Panc1 (cell line): Measurements from ENCODE around the gene BICD1. TPM values are rescaled to one million over a fixed set of nuclear protein-coding genes. Genes with fewer than 3 reads are reported as not detected.
A peak's percentile ranks its signal among the peaks of the same experiment; 100 is the strongest.
"Not testable (repeated sequence)": the region's sequence is repeated elsewhere in the genome, so short reads cannot be mapped to it uniquely, and the experiment has no call there.

Experiments used
- ATAC-seq: fragments of 200-7000 bp; cut with Tn5 transposase; 2 replicates; pipeline ENCODE4 v1.9.1; 2020; ENCODE audit warnings: mild to moderate bottlenecking, moderate library complexity
- BruUV-seq: library from RNA; stranded (reverse); fragments of 400-500 nt; replicated peaks from 2 replicates; lab custom pipeline; 2021; lab: Mats Ljungman, UMichigan
- CTCF ChIA-PET: fragments of 300-600 bp; sonication (Branson Sonifier 250); formaldehyde crosslinking; loops from one replicate; lab custom pipeline; 2022; ENCODE audit warnings: antibody characterized with exemption; lab: Charles Lee
- POLR2A ChIA-PET: fragments of 300-600 bp; sonication (Branson Sonifier 250); formaldehyde crosslinking; loops from one replicate; lab custom pipeline; 2022; ENCODE audit warnings: antibody characterized with exemption; lab: Charles Lee
- DNase-seq: peaks from one replicate; pipeline ENCODE4 v3.0.0-alpha.2; 2010; ENCODE audit warnings: low read depth, low spot score
- H3K27ac ChIP-seq: 2 replicates; pipeline ENCODE4 v1.5.1; 2011; ENCODE audit warnings: mild to moderate bottlenecking, low read length, inconsistent platforms
- H3K27me3 ChIP-seq: fragments of 200-500 bp; sonication (Bioruptor generic); 2 replicates; pipeline ENCODE4 v1.6.0; 2014; ENCODE audit warnings: low read length, inconsistent platforms; ENCODE audit not compliant: control insufficient read depth, insufficient read depth
- H3K36me3 ChIP-seq: fragments of 200-500 bp; sonication (Bioruptor generic); 2 replicates; pipeline ENCODE4 v1.5.1; 2014; ENCODE audit warnings: inconsistent platforms, mild to moderate bottlenecking, low read length, moderate library complexity; ENCODE audit not compliant: control insufficient read depth, insufficient read depth
- H3K4me1 ChIP-seq: 2 replicates; pipeline ENCODE4 v1.5.1; 2011; ENCODE audit warnings: inconsistent platforms, mild to moderate bottlenecking, low read length, moderate library complexity; ENCODE audit not compliant: control insufficient read depth, insufficient read depth
- H3K4me3 ChIP-seq, 2 experiments: 2 replicates each; pipeline ENCODE4 v1.5.1; 2011 to 2012; ENCODE audit warnings: low read depth in 2 of 2, low read length in 2 of 2, mild to moderate bottlenecking in 2 of 2, inconsistent platforms in 1 of 2, moderate library complexity in 1 of 2
- H3K9me3 ChIP-seq: fragments of 200-500 bp; sonication (Bioruptor generic); 2 replicates; pipeline ENCODE4 v1.5.1; 2014; ENCODE audit warnings: low read depth, mild to moderate bottlenecking, inconsistent platforms, low read length, moderate library complexity; ENCODE audit not compliant: control insufficient read depth, insufficient read depth
- POLR2AphosphoS5 ChIP-seq: IDR thresholded peaks from 2 replicates; pipeline ENCODE4 v1.6.1; 2012; ENCODE audit warnings: mild to moderate bottlenecking, low read depth, low read length, moderate library complexity
- SIN3A ChIP-seq: IDR thresholded peaks from 2 replicates; pipeline ENCODE4 v1.6.1; 2012; ENCODE audit warnings: low read depth, mild to moderate bottlenecking, low read length, moderate library complexity, borderline replicate concordance; ENCODE audit not compliant: insufficient read depth
- TCF7L2 ChIP-seq: IDR thresholded peaks from 2 replicates; pipeline ENCODE4 v1.6.1; 2011; ENCODE audit warnings: mild to moderate bottlenecking, low read depth, low read length, inconsistent platforms
- in situ Hi-C: cut with HindIII; loops from 2 replicates; pipeline ENCODE4 v1.10.0; 2016; ENCODE audit warnings: low sequenced_read_pairs, low pct_unique_long_range_greater_than_20kb
- intact Hi-C: fragments of 100-400 bp; cut with micrococcal nuclease; formaldehyde crosslinking; loops from one replicate; pipeline ENCODE4 v1.10.0; 2022; ENCODE audit not compliant: unreplicated experiment
- total RNA-seq: library from RNA; stranded (reverse); gene quantifications from one replicate; pipeline ENCODE4 v1.2.1, GENCODE V29; 2021; ENCODE audit not compliant: unreplicated experiment
- TF ChIP-seq, protein P1 (sequence below): fragments of 450-650 bp; IDR thresholded peaks from 2 replicates; pipeline ENCODE4 v1.5.1; 2017; ENCODE audit warnings: mild to moderate bottlenecking
- TF ChIP-seq, protein P2 (sequence below), 2 experiments: IDR thresholded peaks; 2 replicates each; pipeline ENCODE4 v1.6.1; 2011 to 2012; ENCODE audit warnings: low read depth in 2 of 2, control low read depth in 1 of 2, low read length in 1 of 2, mild to moderate bottlenecking in 1 of 2, moderate library complexity in 1 of 2; ENCODE audit not compliant: insufficient read depth in 1 of 2

The BICD1 gene
- total RNA-seq, 1 experiment from 2014 or later: 40.0 TPM

DNA sequence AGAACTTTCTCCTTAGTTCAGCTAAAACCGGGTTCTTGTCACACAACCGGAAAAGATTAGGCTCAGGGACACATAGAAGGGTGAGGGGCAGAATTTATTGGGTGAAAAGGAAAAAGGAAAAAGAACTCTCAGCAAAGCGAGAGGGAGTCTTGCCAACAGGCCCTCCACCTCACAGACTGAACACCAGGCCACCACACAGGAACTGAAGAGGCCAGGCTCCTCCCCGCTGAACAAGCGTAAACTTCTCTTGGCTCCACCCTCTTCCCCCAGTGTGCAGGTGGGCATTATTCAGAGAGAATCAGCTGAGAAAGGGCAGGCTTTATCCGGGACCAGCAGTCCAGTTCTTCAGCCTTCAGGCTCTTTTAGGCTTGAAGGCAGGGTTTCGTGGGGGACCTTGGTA lies 167.1 kb downstream of the BICD1 start:
- ATAC-seq (no peak), DNase-seq (no peak)
- no TSS peak for BruUV-seq
- Histone ChIP-seq H3K4me3 (no peak overlapping the region), H3K27me3 (no peaks in the 10 kb centered on the region), H3K27ac (no peak overlapping the region), H3K4me1 (peaks cover 6% of the 10 kb centered on the region; the same call in 1 of the 2 replicates), H3K36me3 (no peaks in the 10 kb centered on the region), H3K9me3 (no peaks in the 10 kb centered on the region)
- TF ChIP-seq TCF7L2 (no peak), POLR2AphosphoS5 (no peak), SIN3A (no peak)
- TF ChIP-seq, protein P1, sequence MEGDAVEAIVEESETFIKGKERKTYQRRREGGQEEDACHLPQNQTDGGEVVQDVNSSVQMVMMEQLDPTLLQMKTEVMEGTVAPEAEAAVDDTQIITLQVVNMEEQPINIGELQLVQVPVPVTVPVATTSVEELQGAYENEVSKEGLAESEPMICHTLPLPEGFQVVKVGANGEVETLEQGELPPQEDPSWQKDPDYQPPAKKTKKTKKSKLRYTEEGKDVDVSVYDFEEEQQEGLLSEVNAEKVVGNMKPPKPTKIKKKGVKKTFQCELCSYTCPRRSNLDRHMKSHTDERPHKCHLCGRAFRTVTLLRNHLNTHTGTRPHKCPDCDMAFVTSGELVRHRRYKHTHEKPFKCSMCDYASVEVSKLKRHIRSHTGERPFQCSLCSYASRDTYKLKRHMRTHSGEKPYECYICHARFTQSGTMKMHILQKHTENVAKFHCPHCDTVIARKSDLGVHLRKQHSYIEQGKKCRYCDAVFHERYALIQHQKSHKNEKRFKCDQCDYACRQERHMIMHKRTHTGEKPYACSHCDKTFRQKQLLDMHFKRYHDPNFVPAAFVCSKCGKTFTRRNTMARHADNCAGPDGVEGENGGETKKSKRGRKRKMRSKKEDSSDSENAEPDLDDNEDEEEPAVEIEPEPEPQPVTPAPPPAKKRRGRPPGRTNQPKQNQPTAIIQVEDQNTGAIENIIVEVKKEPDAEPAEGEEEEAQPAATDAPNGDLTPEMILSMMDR: no peak
- TF ChIP-seq, protein P2, sequence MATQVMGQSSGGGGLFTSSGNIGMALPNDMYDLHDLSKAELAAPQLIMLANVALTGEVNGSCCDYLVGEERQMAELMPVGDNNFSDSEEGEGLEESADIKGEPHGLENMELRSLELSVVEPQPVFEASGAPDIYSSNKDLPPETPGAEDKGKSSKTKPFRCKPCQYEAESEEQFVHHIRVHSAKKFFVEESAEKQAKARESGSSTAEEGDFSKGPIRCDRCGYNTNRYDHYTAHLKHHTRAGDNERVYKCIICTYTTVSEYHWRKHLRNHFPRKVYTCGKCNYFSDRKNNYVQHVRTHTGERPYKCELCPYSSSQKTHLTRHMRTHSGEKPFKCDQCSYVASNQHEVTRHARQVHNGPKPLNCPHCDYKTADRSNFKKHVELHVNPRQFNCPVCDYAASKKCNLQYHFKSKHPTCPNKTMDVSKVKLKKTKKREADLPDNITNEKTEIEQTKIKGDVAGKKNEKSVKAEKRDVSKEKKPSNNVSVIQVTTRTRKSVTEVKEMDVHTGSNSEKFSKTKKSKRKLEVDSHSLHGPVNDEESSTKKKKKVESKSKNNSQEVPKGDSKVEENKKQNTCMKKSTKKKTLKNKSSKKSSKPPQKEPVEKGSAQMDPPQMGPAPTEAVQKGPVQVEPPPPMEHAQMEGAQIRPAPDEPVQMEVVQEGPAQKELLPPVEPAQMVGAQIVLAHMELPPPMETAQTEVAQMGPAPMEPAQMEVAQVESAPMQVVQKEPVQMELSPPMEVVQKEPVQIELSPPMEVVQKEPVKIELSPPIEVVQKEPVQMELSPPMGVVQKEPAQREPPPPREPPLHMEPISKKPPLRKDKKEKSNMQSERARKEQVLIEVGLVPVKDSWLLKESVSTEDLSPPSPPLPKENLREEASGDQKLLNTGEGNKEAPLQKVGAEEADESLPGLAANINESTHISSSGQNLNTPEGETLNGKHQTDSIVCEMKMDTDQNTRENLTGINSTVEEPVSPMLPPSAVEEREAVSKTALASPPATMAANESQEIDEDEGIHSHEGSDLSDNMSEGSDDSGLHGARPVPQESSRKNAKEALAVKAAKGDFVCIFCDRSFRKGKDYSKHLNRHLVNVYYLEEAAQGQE (IDR thresholded peaks at IDR 0.05; ENCODE audit: insufficient read depth in 1 of 2, low read depth in 2 of 2, low read length in 1 of 2): no peak
- CTCF ChIA-PET: no interaction called here
- POLR2A ChIA-PET: no interaction called here
- in situ Hi-C loops: no loop called here
- intact Hi-C loops: no loop called here

GRCh38 chr12:32274665-32275064 lies 168.0 kb downstream of the BICD1 start:
- no peak for DNase-seq
- Histone ChIP-seq H3K36me3 (no peaks in the 10 kb centered on the region), H3K9me3 (no peaks in the 10 kb centered on the region), H3K27ac (no peak overlapping the region), H3K27me3 (no peaks in the 10 kb centered on the region), H3K4me1 (peaks cover 6% of the 10 kb centered on the region; the same call in 1 of the 2 replicates), H3K4me3 (no peak overlapping the region)
- no peak for ATAC-seq
- TF ChIP-seq TCF7L2 (no peak), SIN3A (no peak), POLR2AphosphoS5 (no peak)
- TF ChIP-seq, protein P2 (IDR thresholded peaks at IDR 0.05; ENCODE audit: insufficient read depth in 1 of 2, low read depth in 2 of 2, low read length in 1 of 2): no peak
- TF ChIP-seq, protein P1: no peak
- BruUV-seq: TSS peak; percentile 22
- ChIA-PET POLR2A (no interaction called here), CTCF (no interaction called here)
- in situ Hi-C loops (no loop called here), intact Hi-C loops (no loop called here)

DNA sequence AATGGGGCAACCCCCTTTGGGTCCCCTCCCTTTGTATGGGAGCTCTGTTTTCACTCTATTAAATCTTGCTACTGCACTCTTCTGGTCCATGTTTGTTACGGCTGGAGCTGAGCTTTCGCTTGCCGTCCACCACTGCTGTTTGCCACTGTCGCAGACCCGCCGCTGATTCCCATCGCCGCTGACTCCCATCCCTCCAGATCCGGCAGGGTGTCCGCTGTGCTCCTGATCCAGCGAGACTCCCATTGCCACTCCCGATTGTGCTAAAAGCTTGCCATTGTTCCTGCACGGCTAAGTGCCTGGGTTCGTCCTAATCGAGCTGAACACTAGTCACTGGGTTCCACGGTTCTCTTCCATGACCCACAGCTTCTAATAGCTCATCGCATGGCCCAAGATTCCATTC lies 168.9 kb downstream of the BICD1 start:
- DNase-seq, BruUV-seq, H3K4me3 ChIP-seq, POLR2A ChIA-PET, H3K27me3 ChIP-seq, H3K36me3 ChIP-seq, CTCF ChIA-PET, H3K27ac ChIP-seq, H3K4me1 ChIP-seq, ATAC-seq, intact Hi-C loops, H3K9me3 ChIP-seq, in situ Hi-C loops: not testable (repeated sequence)
